Epidermal melanocyte (primary cell): ENCODE results near the gene SLC26A1.

ENCODE experiments used
- DNase-seq: peaks from one replicate; pipeline ENCODE4 v3.0.0; 2011; ENCODE audit warnings: low spot score; ENCODE audit not compliant: insufficient read length

Gene SLC26A1

GRCh38 chr4:966266-967112 lies 26.7 kb downstream of the SLC26A1 start:
- no peak for DNase-seq

GRCh38 chr4:965766-966134 lies 27.5 kb downstream of the SLC26A1 start:
- no peak for DNase-seq

GRCh38 chr4:965048-965765 lies 28.0 kb downstream of the SLC26A1 start:
- no peak for DNase-seq

- no peak for DNase-seq
Measured at GRCh38 chr4:964346-965025, 28.7 kb downstream of the SLC26A1 start.

- no peak for DNase-seq
Measured at GRCh38 chr4:963276-964225, 29.7 kb downstream of the SLC26A1 start.

GRCh38 chr4:962231-963208 lies 30.7 kb downstream of the SLC26A1 start:
- no peak for DNase-seq

- no peak for DNase-seq
Measured at GRCh38 chr4:961351-962230, 31.6 kb downstream of the SLC26A1 start.

GRCh38 chr4:960636-961350 lies 32.4 kb downstream of the SLC26A1 start:
- DNase-seq = no peak

GRCh38 chr4:960140-960635 lies 33.0 kb downstream of the SLC26A1 start:
- no peak for DNase-seq

- DNase-seq = no peak
Measured at GRCh38 chr4:959338-960139, 33.7 kb downstream of the SLC26A1 start.

- DNase-seq = no peak
Measured at GRCh38 chr4:958696-959337, 34.4 kb downstream of the SLC26A1 start.

- no peak for DNase-seq
Measured at GRCh38 chr4:958314-958665, 34.9 kb downstream of the SLC26A1 start.

- DNase-seq = no peak
Measured at GRCh38 chr4:957581-958313, 35.5 kb downstream of the SLC26A1 start.

GRCh38 chr4:957231-957580 lies 36.0 kb downstream of the SLC26A1 start:
- no peak for DNase-seq

GRCh38 chr4:956531-957230 lies 36.5 kb downstream of the SLC26A1 start:
- no peak for DNase-seq

GRCh38 chr4:955931-956381 lies 37.2 kb downstream of the SLC26A1 start:
- no peak for DNase-seq
